Mucosa of descending colon (tissue), 3 donors: ENCODE data around the gene NDRG3. TPM values are rescaled to one million over a fixed set of nuclear protein-coding genes. Genes with fewer than 3 reads are reported as not detected.

ENCODE experiments used
- ATAC-seq: fragments of 200-7000 bp; cut with Tn5 transposase; one replicate; pipeline ENCODE4 v1.9.1; 2020; ENCODE audit warnings: mild to moderate bottlenecking, moderate library complexity
- DNase-seq, 3 donors: peaks; one replicate each; pipeline ENCODE4 v3.0.0-alpha.2; 2020
- H3K36me3 ChIP-seq: fragments of 200-600 bp; one replicate; pipeline ENCODE4 v1.8.0; 2021; ENCODE audit warnings: low read depth, mild to moderate bottlenecking
- H3K4me1 ChIP-seq: fragments of 200-600 bp; one replicate; pipeline ENCODE4 v1.8.0; 2021; ENCODE audit warnings: low read depth, mild to moderate bottlenecking
- H3K4me3 ChIP-seq: fragments of 200-600 bp; one replicate; pipeline ENCODE4 v1.8.0; 2021; ENCODE audit warnings: mild to moderate bottlenecking
- H3K9me3 ChIP-seq: fragments of 200-600 bp; one replicate; pipeline ENCODE4 v1.8.0; 2021; ENCODE audit warnings: mild to moderate bottlenecking
- intact Hi-C, 2 donors: fragments of 100-400 bp; cut with DNase I in 1 of 2; cut with micrococcal nuclease in 1 of 2; formaldehyde crosslinking; loops; one replicate each; pipeline versions ENCODE4 v1.11.0 to v1.11.1; 2022; cut with DNase I, micrococcal nuclease
- long read RNA-seq, 2 donors: library from polyadenylated mRNA; unstranded; transcript quantifications; one replicate each; pipeline ENCODE4 v2.0.0, GENCODE V29; 2019 to 2021
- total RNA-seq, 3 donors: library from RNA; stranded (reverse); fragmentation: NEBNext Ultra II Directional in 2 of 3; extraction: Animal tissue kit (Norgen Biotek cat#: 25700) in 2 of 3; gene quantifications; one replicate each; pipeline versions ENCODE4 v1.2.1 to v1.2.4, GENCODE V29; 2021 to 2023
- TF ChIP-seq, protein P1 (sequence below): fragments of 200-600 bp; IDR thresholded peaks from one replicate; pipeline ENCODE4 v1.8.0; 2022; ENCODE audit warnings: antibody characterized with exemption, mild to moderate bottlenecking
- donor health status: DM: no; HTN: no; CAD: no; lungs with moderate emphysema.
- donor health status: DM: no; HTN: no; CAD: no.
- donor health status: DM: no; HTN: yes; CAD: no.

Gene NDRG3
- total RNA-seq, result 10 to 100 TPM; 23.5 to 50.9 (median 26.1) TPM
- long read RNA-seq, donor 1, transcript NDRG3-201 (16 exons, 2,964 nt), result major isoform, 40 of 64 reads
- long read RNA-seq, donor 1, transcript NDRG3-204 (17 exons, 2,978 nt), result minor isoform, 9 of 64 reads
- long read RNA-seq, donor 1, partial matches to known transcripts, result 6 of 64 reads
- long read RNA-seq, donor 1, other reads (novel, unspliced or antisense), result 8 of 64 reads
- long read RNA-seq, donor 2, transcript NDRG3-201 (16 exons, 2,964 nt), result major isoform, 8 of 15 reads
- long read RNA-seq, donor 2, partial matches to known transcripts, result 6 of 15 reads
- long read RNA-seq, donor 2, other reads (novel, unspliced or antisense), result 1 of 15 reads

GRCh38 chr20:36745927-36746659 lies at the start of gene NDRG3:
Gene NDRG3, minus strand, starts transcription at chr20:36746090. Its CDS starts 24,355 bp downstream, at chr20:36721735.
- Histone ChIP-seq H3K4me3 (peak within 1 kb of the TSS; percentile 74), H3K36me3 (no peaks in the 10 kb centered on the region), H3K9me3 (no peaks in the 10 kb centered on the region), H3K4me1 (peaks cover 5% of the 10 kb centered on the region)
- intact Hi-C loops, result no loop called here
- peak; percentile 99 for ATAC-seq
- DNase-seq, result peak; percentile 94 to 97 (median 95)
- TF ChIP-seq, protein P1, sequence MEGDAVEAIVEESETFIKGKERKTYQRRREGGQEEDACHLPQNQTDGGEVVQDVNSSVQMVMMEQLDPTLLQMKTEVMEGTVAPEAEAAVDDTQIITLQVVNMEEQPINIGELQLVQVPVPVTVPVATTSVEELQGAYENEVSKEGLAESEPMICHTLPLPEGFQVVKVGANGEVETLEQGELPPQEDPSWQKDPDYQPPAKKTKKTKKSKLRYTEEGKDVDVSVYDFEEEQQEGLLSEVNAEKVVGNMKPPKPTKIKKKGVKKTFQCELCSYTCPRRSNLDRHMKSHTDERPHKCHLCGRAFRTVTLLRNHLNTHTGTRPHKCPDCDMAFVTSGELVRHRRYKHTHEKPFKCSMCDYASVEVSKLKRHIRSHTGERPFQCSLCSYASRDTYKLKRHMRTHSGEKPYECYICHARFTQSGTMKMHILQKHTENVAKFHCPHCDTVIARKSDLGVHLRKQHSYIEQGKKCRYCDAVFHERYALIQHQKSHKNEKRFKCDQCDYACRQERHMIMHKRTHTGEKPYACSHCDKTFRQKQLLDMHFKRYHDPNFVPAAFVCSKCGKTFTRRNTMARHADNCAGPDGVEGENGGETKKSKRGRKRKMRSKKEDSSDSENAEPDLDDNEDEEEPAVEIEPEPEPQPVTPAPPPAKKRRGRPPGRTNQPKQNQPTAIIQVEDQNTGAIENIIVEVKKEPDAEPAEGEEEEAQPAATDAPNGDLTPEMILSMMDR, result no peak

- intact Hi-C loops, result no loop called here
- no peaks in the 10 kb centered on the region for H3K9me3 ChIP-seq
- H3K4me3 ChIP-seq, result no peak overlapping the region
- no peaks in the 10 kb centered on the region for H3K36me3 ChIP-seq
- ATAC-seq (no peak), DNase-seq (no peak)
- H3K4me1 ChIP-seq, result no peaks in the 10 kb centered on the region
- TF ChIP-seq, protein P1, result no peak
Measured at GRCh38 chr20:36794116-36794474, 48.2 kb upstream of the NDRG3 start.

DNA sequence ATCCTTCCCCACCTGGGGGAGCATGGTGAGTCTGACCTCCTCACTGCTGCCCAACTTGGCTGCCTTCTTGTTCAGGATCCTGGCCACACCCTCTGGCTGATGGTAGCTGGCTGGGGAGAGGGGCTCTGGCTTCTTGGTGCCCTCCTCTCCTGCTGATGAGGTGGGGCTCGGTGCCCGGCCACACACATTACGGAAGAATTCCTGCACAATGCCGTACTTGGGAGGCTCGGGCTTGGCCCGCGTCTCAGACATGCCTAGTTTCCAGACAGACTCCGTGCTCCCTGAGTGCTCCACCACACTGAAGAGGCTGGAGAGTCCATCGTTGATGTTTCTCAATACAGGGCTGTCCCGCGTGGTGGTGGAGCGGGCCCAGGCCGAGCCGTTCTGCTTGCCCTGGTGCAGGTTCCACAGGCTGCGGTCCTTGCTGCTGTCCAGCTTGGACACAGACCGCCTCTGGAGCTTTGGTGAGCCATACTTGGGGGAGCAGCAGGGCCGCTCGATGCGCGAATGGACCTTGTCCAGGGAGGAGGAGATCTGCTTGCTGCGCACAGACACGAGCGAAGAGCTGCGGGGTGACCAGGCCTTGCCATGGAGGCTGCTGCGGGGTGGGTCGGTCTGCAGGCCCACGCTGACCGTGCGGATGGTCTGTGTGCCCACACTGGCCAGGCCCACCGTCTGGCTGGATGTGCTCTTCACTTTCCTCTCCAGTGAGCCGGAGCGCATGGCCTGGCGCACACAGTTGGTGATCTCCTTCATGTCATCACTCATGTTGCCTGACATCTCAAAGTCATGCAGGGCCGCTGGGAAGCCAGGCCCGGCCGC lies 47.6 kb upstream of the NDRG3 start:
- Histone ChIP-seq H3K4me3 (no peak overlapping the region), H3K36me3 (no peaks in the 10 kb centered on the region), H3K9me3 (no peaks in the 10 kb centered on the region), H3K4me1 (no peaks in the 10 kb centered on the region)
- intact Hi-C loops, result no loop called here
- TF ChIP-seq, protein P1, result no peak
- ATAC-seq (no peak), DNase-seq (no peak)

GRCh38 chr20:36792422-36792821 lies 46.5 kb upstream of the NDRG3 start:
- intact Hi-C loops, result no loop called here
- Histone ChIP-seq H3K36me3 (no peaks in the 10 kb centered on the region), H3K4me3 (no peak overlapping the region), H3K4me1 (no peaks in the 10 kb centered on the region), H3K9me3 (no peaks in the 10 kb centered on the region)
- peak in 1 of 3 donors; percentile 25 for DNase-seq
- peak; percentile 46 for ATAC-seq
- TF ChIP-seq, protein P1, result no peak

DNA sequence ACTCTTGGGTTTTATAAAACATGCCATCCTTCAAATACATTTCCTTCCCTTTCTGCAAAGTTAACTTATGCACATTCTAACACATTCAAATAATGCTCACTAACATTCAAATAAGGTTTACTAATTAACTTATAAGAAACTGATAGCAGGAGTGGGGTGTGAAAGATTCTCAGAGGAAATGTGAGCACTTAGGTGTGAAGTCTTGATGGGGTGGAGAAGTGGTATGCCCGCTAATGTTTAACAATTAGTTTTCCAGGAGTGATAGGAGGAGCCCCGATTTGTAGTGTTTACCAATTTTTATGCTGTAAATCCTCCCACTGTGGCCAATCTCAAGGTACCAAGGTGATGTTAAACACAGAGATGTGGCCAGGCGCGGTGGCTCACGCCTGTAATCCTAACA lies 46.0 kb upstream of the NDRG3 start:
- no peak for DNase-seq
- TF ChIP-seq, protein P1, result no peak
- Histone ChIP-seq H3K4me1 (no peaks in the 10 kb centered on the region), H3K4me3 (no peak overlapping the region), H3K36me3 (no peaks in the 10 kb centered on the region), H3K9me3 (no peaks in the 10 kb centered on the region)
- ATAC-seq, result no peak
- intact Hi-C loops, result no loop called here
